Activated naive CD4-positive, alpha-beta T cell treated with anti-CD3 and anti-CD28 coated beads for 36 hours (primary cell): ENCODE results near the gene SSH2. TPM values are rescaled to one million over a fixed set of nuclear protein-coding genes. Genes with fewer than 3 reads are reported as not detected.

ENCODE experiments used
- CTCF ChIA-PET: fragments of 350-600 bp; sonication (Branson Sonifier 250); formaldehyde crosslinking; loops from one replicate; lab custom pipeline; 2021; ENCODE audit warnings: antibody characterized with exemption; lab: Charles Lee
- DNase-seq: peaks from one replicate; pipeline ENCODE4 v3.0.0-alpha.2; 2020
- H3K27ac Mint-ChIP-seq: one replicate; pipeline ENCODE4 v1.8.0; 2021; ENCODE audit warnings: mild to moderate bottlenecking, mixed read lengths
- H3K27me3 Mint-ChIP-seq: one replicate; pipeline ENCODE4 v1.8.0; 2021; ENCODE audit warnings: low read depth, mixed read lengths
- H3K36me3 Mint-ChIP-seq: one replicate; pipeline ENCODE4 v1.8.0; 2021; ENCODE audit warnings: low read depth, mixed read lengths
- H3K4me1 Mint-ChIP-seq: one replicate; pipeline ENCODE4 v1.8.0; 2021; ENCODE audit warnings: low read depth, mixed read lengths
- H3K4me3 Mint-ChIP-seq: one replicate; pipeline ENCODE4 v1.8.0; 2021; ENCODE audit warnings: mild to moderate bottlenecking, moderate library complexity, mixed read lengths
- H3K9me3 Mint-ChIP-seq: one replicate; pipeline ENCODE4 v1.8.0; 2021; ENCODE audit warnings: mixed read lengths
- intact Hi-C: fragments of 100-400 bp; cut with micrococcal nuclease; formaldehyde crosslinking; loops from one replicate; pipeline ENCODE4 v1.15.1; 2023
- total RNA-seq, 2 experiments: library from RNA; stranded (reverse); gene quantifications; one replicate each; pipeline ENCODE4 v1.2.3, GENCODE V29; 2021

The SSH2 gene
- total RNA-seq, 2 experiments from 2014 or later = 32.4 to 35.3 TPM

DNA sequence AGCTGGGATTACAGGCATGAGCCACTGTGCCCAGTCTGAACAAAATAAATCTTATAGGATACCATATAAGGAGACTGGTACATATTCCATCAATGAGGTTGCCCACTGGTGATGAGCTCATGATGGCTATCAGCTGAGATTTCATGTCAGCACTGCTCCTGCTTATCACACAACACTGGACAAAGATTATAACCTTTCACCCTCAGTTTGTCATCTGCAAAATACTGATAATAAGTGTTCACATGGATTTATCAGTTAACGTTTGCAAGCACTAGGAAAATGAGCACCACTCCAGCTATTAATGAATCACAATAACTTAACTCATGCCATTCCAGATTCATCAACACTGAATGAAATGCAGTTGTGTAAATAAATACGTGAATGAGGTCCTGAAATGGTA is 83.7 kb downstream of the SSH2 start:
- Mint-ChIP-seq H3K27me3 (no peaks in the 10 kb centered on the region), H3K4me1 (peaks cover 9% of the 10 kb centered on the region)
- intact Hi-C loops = no loop called here

DNA sequence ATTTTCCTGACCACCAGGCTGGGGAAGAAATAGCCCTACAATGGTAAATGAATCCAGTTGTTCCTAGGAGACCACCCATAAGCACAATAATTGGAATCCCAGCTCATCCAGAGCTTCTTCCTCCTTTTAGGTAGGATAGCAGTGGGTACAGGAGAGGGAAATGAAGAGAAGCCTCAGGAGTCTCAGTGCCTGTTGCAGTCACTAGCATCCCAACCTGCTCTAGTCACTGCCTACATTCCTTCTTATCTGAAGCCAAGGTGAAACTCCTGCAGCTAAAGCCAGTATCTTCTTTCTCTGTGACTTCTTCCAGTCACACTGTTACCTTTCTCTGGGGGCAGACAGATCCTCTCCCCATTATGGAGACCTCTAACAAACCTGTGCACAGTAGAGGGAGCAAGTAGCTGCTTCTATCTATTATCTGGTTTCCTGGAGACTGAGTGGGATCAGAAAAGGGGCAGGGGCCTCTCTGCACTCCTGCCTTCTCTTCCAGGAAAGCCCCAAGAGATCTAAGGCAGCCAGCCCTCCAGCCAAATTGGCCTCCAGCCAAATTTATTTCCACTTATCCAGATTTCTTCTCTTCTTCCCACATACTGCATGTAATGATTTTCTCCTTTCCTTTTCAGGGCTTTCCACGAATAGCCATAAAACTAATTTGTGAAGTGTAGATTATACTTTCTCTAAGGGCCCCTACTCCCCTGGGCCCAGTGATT is 85.5 kb downstream of the SSH2 start:
- H3K9me3 Mint-ChIP-seq = no peaks in the 10 kb centered on the region
- CTCF ChIA-PET = interaction anchor here (0.5 kb wide), 1 partner anchor 832 kb away, joined by 3 read pairs; no protein-coding TSS in a partner anchor
- no peaks in the 10 kb centered on the region for H3K27me3 Mint-ChIP-seq
- H3K4me3 Mint-ChIP-seq = no peak overlapping the region
- no peak for DNase-seq
- H3K27ac Mint-ChIP-seq = no peak overlapping the region
- peaks cover 6% of the 10 kb centered on the region for H3K4me1 Mint-ChIP-seq
- intact Hi-C loops = no loop called here
- H3K36me3 Mint-ChIP-seq = peaks cover 1% of the 10 kb centered on the region

More for the DNA sequence above, 83.7 kb downstream of the SSH2 start:
- H3K27ac Mint-ChIP-seq = no peak overlapping the region
- no peak for DNase-seq
- CTCF ChIA-PET = interaction anchor here (0.6 to 1.4 kb wide), 2 partner anchors 19 to 85 kb away, joined by 4 to 5 read pairs; no protein-coding TSS in a partner anchor
- peaks cover 1% of the 10 kb centered on the region for H3K36me3 Mint-ChIP-seq
- no peaks in the 10 kb centered on the region for H3K9me3 Mint-ChIP-seq
- no peak overlapping the region for H3K4me3 Mint-ChIP-seq

DNA sequence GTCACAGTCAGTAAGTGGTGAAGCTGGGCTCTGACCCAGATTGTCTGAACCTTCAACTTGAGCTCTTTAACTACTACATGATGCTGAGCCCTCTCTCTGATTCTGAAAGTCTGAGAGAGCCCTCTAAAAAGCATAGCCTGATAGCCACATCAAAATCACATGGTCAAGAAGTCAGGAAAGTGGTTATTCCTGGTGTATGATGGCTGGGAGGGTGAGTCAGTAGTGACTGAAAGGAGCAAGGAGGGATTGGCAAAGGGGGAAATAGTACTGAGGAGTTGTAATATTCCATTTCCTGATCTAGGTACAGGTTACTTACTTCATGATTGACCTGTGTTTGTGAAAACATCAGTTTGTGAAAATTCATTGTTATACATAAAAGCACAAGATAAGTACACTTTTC is 89.1 kb downstream of the SSH2 start:
- no peaks in the 10 kb centered on the region for H3K9me3 Mint-ChIP-seq
- intact Hi-C loops = no loop called here
- CTCF ChIA-PET = no interaction called here
- no peaks in the 10 kb centered on the region for H3K27me3 Mint-ChIP-seq
- no peak overlapping the region for H3K4me3 Mint-ChIP-seq
- H3K36me3 Mint-ChIP-seq = no peaks in the 10 kb centered on the region
- peaks cover 6% of the 10 kb centered on the region for H3K4me1 Mint-ChIP-seq
- no peak for DNase-seq
- H3K27ac Mint-ChIP-seq = no peak overlapping the region

DNA sequence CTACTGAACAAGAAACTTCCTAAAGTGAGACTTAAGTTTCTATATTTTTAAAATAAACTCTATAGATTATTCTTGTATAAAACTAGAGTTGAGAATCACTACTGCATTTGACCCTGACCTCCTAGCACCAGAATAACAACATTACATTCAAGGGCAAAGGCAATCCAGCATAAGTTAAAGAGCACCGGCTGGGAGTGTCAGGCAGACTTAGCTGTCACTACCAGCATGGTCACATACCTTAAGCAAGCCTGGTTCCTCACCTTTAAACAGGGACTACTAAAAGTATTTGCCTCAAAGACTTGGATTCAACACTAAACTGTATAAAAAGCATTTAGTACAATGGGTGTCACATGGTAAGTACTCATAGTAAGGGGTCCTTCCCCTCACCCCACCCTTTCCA is 90.4 kb downstream of the SSH2 start:
- intact Hi-C loops = no loop called here
- CTCF ChIA-PET = no interaction called here
- DNase-seq = no peak
- Mint-ChIP-seq H3K4me3 (no peak overlapping the region), H3K36me3 (no peaks in the 10 kb centered on the region), H3K9me3 (no peaks in the 10 kb centered on the region), H3K27ac (no peak overlapping the region), H3K27me3 (no peaks in the 10 kb centered on the region), H3K4me1 (peaks cover 2% of the 10 kb centered on the region)

DNA sequence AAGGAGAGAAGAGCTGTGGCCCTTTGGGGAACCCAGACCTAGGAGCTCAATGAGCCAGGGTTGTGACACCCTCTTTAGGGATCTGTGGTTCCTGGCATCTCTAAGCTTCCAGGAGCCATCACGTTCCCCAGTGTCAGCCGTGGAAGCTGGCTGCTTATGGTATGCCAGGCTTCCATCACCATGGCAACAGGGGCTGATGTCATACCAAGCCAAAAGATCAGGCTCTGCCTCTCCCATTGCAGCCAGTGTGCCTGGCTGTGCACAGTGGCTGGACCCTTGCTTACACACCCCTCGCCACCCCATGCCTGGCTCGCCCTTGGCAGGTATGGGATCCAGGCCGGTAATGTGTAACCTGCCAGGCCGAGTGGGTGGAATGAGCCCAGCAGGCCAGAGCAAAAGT is 91.1 kb downstream of the SSH2 start:
- H3K36me3 Mint-ChIP-seq = no peaks in the 10 kb centered on the region
- H3K27me3 Mint-ChIP-seq = no peaks in the 10 kb centered on the region
- CTCF ChIA-PET = no interaction called here
- no peak for DNase-seq
- H3K4me1 Mint-ChIP-seq = no peaks in the 10 kb centered on the region
- no peak overlapping the region for H3K27ac Mint-ChIP-seq
- no peaks in the 10 kb centered on the region for H3K9me3 Mint-ChIP-seq
- intact Hi-C loops = no loop called here
- H3K4me3 Mint-ChIP-seq = no peak overlapping the region

DNA sequence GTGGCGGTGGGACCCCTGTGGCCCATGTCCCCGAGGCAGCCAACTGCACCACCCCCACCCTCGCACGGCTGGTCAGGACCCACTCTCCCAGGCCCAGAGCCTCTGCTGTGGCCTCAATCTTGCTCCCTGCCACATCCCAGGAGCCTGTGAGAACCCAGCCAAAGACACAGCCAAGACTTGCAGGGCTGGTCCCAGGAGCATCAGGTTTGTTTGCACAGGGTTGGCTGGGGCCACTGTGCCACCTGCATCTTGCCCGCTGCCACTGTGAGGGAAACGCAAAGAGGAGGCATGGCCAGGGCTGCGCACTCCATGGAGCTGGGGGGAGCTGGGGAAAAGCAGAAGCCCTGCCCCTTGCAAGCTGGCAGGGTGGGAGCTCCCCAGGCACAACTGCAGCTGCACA is 92.5 kb downstream of the SSH2 start:
- no peaks in the 10 kb centered on the region for H3K4me1 Mint-ChIP-seq
- CTCF ChIA-PET = interaction anchor here (1.3 to 1.7 kb wide), 2 partner anchors 28 to 94 kb away, joined by 3 to 4 read pairs; no protein-coding TSS in a partner anchor
- H3K27ac Mint-ChIP-seq = no peak overlapping the region
- H3K36me3 Mint-ChIP-seq = no peaks in the 10 kb centered on the region
- intact Hi-C loops = no loop called here
- no peak for DNase-seq
- no peak overlapping the region for H3K4me3 Mint-ChIP-seq
- H3K9me3 Mint-ChIP-seq = no peaks in the 10 kb centered on the region
- H3K27me3 Mint-ChIP-seq = no peaks in the 10 kb centered on the region

DNA sequence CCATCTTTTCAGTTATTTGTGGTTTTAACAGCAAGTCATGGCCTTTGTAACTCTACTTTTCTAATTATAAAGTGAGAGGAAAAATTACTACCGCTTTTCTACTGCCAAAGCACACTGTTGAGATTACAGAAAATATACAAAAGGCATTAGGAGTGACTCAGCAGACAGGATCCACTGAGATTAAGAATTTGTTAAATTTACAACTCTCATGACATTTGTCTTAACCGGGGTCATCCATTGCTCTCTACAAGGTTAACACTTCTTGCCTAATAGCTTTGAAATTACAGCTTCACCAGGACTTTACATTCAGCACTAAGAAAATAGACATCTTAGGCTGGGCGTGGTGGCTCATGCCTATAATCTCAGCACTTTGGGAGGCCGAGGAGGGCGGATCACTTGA is 93.4 kb downstream of the SSH2 start:
- Mint-ChIP-seq H3K36me3 (peaks cover 2% of the 10 kb centered on the region), H3K27ac (no peak overlapping the region), H3K9me3 (no peaks in the 10 kb centered on the region), H3K27me3 (no peaks in the 10 kb centered on the region), H3K4me3 (no peak overlapping the region), H3K4me1 (no peaks in the 10 kb centered on the region)
- CTCF ChIA-PET = interaction anchor here (1.3 to 1.7 kb wide), 2 partner anchors 27 to 94 kb away, joined by 3 to 4 read pairs; no protein-coding TSS in a partner anchor
- intact Hi-C loops = no loop called here
- DNase-seq = no peak

DNA sequence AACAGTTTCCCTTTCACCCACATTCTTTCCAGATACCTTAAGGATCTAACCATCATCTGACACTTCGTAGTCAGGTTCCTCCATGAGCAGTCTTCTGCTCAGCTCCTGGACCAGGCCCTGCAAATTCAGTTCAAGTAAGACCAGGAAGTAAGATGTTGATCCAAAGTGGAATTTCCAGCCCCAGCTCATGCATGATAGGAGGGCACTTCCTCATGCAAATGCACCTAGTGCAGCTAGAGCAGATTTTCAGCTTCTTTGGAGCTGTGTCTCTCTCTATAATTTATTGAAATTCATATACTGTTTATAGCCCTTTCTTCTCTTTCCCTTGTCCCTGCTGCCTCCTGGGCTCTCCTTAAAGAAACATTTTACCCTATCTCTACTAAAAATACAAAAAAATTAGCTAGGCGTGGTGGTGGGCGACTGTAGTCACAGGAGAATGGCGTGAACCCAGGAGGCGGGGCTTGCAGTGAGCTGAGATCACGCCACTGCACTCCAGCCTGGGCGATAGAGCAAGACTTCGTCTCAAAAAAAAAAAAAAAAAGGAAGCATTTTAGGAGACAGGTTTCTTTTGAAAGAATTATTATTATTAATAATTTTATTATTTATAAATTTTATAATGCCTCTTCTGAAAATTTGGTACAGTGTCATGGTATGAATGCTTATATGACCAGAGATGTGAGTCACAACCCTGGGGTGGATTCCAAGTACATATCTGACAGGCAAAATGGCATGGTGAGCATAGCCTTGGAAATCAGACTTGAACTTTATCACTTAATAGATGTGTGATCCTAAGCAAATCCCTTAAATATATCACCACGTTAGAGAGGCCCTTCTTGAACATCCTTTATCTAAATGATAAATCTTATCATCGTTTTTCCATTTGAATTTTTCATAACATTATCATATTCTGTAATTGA is 94.3 kb downstream of the SSH2 start:
- Mint-ChIP-seq H3K36me3 (peaks cover 2% of the 10 kb centered on the region), H3K4me1 (peaks cover 3% of the 10 kb centered on the region), H3K27me3 (no peaks in the 10 kb centered on the region), H3K9me3 (no peaks in the 10 kb centered on the region), H3K4me3 (no peak overlapping the region), H3K27ac (no peak overlapping the region)
- no peak for DNase-seq
- CTCF ChIA-PET = no interaction called here
- intact Hi-C loops = no loop called here

DNA sequence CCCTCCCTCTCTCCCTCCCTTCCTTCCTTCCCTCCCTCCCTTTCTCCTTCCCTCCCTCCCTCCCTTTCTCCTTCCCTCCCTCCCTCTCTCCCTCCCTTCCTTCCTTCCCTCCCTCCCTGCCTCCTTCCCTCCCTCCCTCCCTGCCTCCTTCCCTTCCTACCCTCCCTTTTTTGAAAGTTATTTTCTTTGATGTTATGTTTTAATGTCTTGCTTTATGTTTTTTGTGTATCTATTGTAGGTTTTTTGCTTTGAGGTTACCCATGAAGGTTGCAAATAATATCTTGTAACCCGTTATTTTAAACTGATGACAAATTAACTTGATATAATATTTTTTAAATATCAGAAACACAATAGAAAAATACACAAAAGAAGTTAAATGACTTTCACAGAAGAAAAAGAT is 96.2 kb downstream of the SSH2 start:
- Mint-ChIP-seq H3K4me1 (peaks cover 17% of the 10 kb centered on the region), H3K9me3 (no peaks in the 10 kb centered on the region), H3K36me3 (peaks cover 2% of the 10 kb centered on the region), H3K27ac (no peak overlapping the region), H3K27me3 (no peaks in the 10 kb centered on the region), H3K4me3 (no peak overlapping the region)
- DNase-seq = no peak
- CTCF ChIA-PET = no interaction called here
- intact Hi-C loops = no loop called here

DNA sequence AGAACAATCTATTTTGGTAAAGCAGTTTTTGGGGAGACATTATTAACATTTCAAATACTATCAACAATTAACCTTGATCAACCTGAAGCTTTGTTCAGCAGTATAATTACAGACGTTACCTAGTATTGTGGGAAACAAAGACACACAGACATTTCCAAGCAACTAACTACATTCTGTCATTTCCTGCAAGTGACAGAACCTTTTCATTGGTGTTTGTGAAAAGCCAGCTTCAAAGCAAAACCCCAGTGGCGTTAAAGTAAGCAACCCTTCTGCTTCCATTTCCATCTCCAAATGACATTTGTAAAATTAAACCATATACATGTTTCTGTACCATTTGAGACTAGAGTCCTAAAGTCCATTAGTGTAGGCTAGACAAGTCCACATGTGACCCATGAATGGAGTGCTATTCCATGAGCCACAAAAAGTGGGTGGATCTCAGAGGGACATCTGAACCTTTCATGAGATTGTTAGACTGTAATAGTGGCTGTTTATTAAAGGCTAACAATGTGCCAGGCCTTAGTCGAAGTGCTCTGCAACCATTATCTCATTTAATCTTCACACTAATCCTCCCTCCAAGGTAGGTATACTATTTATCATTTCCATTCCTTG is 101.2 kb downstream of the SSH2 start:
- Mint-ChIP-seq H3K4me3 (no peak overlapping the region), H3K27me3 (no peaks in the 10 kb centered on the region), H3K4me1 (peaks cover 36% of the 10 kb centered on the region), H3K9me3 (no peaks in the 10 kb centered on the region), H3K36me3 (peaks cover 2% of the 10 kb centered on the region), H3K27ac (no peak overlapping the region)
- CTCF ChIA-PET = interaction anchor here (0.6 to 3.0 kb wide), 3 partner anchors 22 to 142 kb away, joined by 3 to 15 read pairs (median 3); no protein-coding TSS in a partner anchor
- DNase-seq = no peak
- intact Hi-C loops = no loop called here

DNA sequence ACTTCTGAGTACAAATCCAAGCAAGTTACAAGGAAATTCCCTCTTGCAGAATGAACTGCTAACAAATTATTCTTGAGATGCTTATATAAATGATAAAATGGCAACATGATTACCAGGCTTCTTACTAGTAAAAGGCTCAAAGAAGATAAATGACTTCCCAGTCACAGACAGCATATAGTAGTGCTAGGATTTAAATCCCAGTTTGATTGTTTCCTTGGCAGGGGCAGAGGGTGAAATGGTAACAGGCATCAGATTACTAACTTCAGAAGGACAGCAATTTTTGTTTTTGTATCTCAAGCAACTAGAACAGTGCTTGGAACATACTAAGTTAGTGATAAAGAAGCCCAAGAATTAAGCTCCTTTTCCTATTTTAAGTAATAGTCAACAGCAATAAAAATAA is 102.8 kb downstream of the SSH2 start:
- peaks cover 36% of the 10 kb centered on the region for H3K4me1 Mint-ChIP-seq
- H3K27me3 Mint-ChIP-seq = no peaks in the 10 kb centered on the region
- no peaks in the 10 kb centered on the region for H3K36me3 Mint-ChIP-seq
- intact Hi-C loops = no loop called here
- DNase-seq = no peak
- CTCF ChIA-PET = interaction anchor here (0.7 to 3.0 kb wide), 2 partner anchors 19 to 104 kb away, joined by 4 to 15 read pairs; no protein-coding TSS in a partner anchor
- no peaks in the 10 kb centered on the region for H3K9me3 Mint-ChIP-seq
- H3K27ac Mint-ChIP-seq = no peak overlapping the region
- H3K4me3 Mint-ChIP-seq = no peak overlapping the region

DNA sequence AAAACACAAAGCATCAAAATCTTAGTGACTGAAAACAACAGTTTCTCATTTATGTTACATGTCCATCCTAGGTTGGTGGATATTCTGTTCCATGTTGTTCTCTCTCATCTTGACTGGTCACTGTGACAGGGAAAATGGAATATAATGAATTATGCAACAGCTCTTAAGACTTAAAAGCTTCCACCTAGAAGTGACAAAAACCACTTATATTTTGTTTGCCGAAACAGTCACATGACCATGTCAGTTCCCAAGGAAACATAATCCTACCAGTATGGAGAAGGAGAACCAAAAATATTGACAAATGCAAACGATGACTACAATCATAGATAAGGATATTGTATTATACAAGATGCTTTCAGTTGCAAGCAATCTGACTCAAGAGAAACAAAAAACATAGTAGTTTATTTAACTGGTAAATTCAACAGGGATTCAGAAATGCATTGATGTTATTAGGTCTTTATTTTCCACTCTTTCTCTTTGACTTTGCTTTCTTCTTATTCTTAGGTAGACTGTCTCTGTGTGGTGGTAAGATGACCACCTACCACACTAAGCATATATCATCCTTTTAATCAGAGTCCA is 103.8 kb downstream of the SSH2 start:
- H3K27me3 Mint-ChIP-seq = no peaks in the 10 kb centered on the region
- H3K4me1 Mint-ChIP-seq = peaks cover 35% of the 10 kb centered on the region
- CTCF ChIA-PET = interaction anchor here (1.3 kb wide), 1 partner anchor 16 kb away, joined by 4 read pairs; no protein-coding TSS in a partner anchor
- intact Hi-C loops = no loop called here
- H3K4me3 Mint-ChIP-seq = no peak overlapping the region
- no peak overlapping the region for H3K27ac Mint-ChIP-seq
- H3K36me3 Mint-ChIP-seq = no peaks in the 10 kb centered on the region
- H3K9me3 Mint-ChIP-seq = no peaks in the 10 kb centered on the region
- DNase-seq = no peak
